GM18861 (cell line): ENCODE results near the gene OLIG2.

Source experiments
- ATAC-seq: cut with Tn5 transposase; IDR thresholded peaks from one replicate; pipeline ENCODE4 v1.9.1; 2021; ENCODE audit not compliant: unreplicated experiment

Gene OLIG2

DNA sequence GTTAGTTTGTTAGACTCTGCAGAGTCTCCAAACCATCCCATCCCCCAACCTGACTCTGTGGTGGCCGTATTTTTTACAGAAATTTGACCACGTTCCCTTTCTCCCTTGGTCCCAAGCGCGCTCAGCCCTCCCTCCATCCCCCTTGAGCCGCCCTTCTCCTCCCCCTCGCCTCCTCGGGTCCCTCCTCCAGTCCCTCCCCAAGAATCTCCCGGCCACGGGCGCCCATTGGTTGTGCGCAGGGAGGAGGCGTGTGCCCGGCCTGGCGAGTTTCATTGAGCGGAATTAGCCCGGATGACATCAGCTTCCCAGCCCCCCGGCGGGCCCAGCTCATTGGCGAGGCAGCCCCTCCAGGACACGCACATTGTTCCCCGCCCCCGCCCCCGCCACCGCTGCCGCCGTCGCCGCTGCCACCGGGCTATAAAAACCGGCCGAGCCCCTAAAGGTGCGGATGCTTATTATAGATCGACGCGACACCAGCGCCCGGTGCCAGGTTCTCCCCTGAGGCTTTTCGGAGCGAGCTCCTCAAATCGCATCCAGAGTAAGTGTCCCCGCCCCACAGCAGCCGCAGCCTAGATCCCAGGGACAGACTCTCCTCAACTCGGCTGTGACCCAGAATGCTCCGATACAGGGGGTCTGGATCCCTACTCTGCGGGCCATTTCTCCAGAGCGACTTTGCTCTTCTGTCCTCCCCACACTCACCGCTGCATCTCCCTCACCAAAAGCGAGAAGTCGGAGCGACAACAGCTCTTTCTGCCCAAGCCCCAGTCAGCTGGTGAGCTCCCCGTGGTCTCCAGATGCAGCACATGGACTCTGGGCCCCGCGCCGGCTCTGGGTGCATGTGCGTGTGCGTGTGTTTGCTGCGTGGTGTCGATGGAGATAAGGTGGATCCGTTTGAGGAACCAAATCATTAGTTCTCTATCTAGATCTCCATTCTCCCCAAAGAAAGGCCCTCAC lies at the start of gene OLIG2:
OLIG2 (plus strand) TSS at position 447 of the 954 bp plus-strand sequence. CDS start 928 bp downstream, outside the sequence.
- ATAC-seq = no peak

DNA sequence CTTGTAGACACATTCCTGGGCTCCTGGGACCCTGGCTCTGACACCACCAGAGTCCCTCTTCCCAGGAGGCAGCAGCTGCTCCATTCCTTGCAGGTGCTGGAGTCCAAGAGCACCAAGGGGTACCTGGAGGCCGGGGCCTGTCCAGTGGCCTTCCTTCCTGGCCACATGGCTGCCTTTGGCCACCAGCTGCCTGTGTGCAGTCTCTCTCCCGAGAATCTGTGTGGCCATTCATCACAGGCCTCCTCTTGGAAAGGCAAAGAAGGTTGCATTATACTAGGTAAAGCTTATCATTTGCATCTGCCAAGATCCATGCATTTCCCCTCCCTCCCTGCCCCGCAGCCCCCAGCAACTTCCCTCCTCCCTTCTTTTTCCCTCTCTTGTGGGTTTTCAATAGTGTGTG lies 48.9 kb upstream of the OLIG2 start:
- ATAC-seq = no peak

GRCh38 chr21:32977216-32977615 lies 48.5 kb upstream of the OLIG2 start:
- ATAC-seq = no peak

GRCh38 chr21:32978331-32979270 lies 47.1 kb upstream of the OLIG2 start:
- no peak for ATAC-seq

GRCh38 chr21:32979598-32980268 lies 46.0 kb upstream of the OLIG2 start:
- ATAC-seq = no peak

- ATAC-seq = no peak
Measured at GRCh38 chr21:32981096-32981495, 44.6 kb upstream of the OLIG2 start.

GRCh38 chr21:32990666-32991065 lies 35.1 kb upstream of the OLIG2 start:
- ATAC-seq = no peak

DNA sequence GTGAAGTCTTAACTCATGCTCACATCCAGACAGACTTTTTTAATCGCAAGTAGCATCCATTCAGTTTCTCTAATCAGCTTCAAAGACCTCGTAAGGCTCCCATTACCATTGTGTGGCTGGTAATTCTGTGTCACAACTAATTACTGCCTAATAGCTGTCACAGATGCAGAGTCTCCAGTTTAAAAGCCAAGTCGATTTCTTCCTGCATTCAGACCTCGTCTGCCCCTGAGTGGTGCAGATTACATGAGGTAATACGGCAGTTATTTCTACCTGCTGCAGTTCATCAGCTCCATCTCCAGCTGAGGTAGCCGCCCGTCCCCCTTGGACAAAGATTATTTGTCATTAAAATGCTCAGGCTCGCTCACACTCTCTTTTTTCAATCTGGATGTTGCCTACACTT lies 34.4 kb upstream of the OLIG2 start:
- no peak for ATAC-seq

GRCh38 chr21:32993894-32994293 lies 31.8 kb upstream of the OLIG2 start:
- ATAC-seq = no peak

GRCh38 chr21:32994305-32994704 lies 31.4 kb upstream of the OLIG2 start:
- no peak for ATAC-seq

GRCh38 chr21:33007747-33008146 lies 18.0 kb upstream of the OLIG2 start:
- ATAC-seq = no peak

GRCh38 chr21:33008333-33009051 lies 17.2 kb upstream of the OLIG2 start:
- ATAC-seq = no peak

GRCh38 chr21:33010931-33011330 lies 14.8 kb upstream of the OLIG2 start:
- no peak for ATAC-seq

DNA sequence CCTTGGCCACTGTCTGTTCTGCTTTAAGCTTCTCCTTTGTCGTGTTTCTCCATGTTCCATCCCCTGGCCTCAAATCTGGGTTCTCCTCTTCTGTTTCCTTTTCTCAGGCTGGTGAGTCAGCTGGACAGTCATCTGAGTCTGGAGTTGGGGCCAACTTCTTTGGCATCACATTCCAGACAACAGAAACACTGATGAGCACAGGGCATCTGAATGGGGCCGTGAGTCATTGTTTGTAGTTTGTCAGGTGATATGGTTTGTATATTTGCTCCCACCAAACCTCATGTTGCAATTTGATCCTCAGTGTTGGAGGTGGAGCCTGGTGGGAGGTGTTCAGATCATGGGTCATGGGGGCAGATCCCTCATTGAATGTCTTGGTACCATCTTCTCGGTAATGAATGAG lies 14.3 kb upstream of the OLIG2 start:
- ATAC-seq = no peak

- ATAC-seq = no peak
Measured at GRCh38 chr21:33013626-33014025, 12.1 kb upstream of the OLIG2 start.

GRCh38 chr21:33014331-33014730 lies 11.4 kb upstream of the OLIG2 start:
- no peak for ATAC-seq

DNA sequence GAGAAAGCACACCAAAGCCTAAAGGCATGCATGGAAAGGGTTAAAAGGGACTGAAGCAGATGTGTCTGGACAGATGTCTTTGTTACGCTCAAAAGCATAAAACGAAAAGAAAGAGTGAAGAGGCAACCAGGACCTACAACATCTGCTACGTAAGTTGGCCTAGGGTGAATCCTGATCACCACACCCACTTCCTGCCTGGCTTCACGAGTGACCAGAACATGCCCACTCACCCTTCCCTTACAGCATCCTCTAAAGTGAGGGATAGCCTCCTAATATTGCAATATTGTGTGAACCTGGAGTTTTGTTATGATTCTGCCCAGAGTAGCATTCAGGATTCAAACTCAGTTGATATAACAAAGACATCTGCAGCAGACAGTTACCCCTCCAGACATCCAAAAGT lies 10.6 kb upstream of the OLIG2 start:
- no peak for ATAC-seq

DNA sequence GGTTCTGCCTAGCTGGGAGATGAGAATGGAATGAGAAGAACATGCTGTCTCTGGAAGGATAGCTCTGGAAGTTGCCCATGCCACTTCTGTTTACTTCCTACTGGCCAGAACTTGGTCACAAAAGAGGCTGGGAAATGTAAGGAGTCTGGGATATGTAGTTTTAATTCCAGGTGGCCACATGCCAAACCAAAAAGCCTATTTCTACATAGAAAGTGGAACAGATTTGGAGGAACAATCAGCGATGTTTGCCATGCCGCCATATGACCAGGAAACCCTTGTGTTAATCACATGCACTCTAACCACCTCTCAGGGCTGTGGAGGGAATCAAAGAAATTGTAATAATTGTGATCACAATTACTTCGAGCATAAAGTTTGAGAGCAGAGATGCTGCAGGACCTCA lies 10.0 kb upstream of the OLIG2 start:
- no peak for ATAC-seq

GRCh38 chr21:33018707-33019465 lies 6.8 kb upstream of the OLIG2 start:
- ATAC-seq = no peak

- ATAC-seq = no peak
Measured at GRCh38 chr21:33019516-33019884, 6.2 kb upstream of the OLIG2 start.
